BJ (cell line): ENCODE data around the gene TAPT1. TPM values are rescaled to one million over a fixed set of nuclear protein-coding genes. Genes with fewer than 3 reads are reported as not detected.

Experiments
- CTCF ChIA-PET: fragments of 350-600 bp; formaldehyde crosslinking; extraction: SDS; loops from one replicate; lab custom pipeline; 2021; ENCODE audit warnings: antibody characterized with exemption, inconsistent platforms; lab: Yijun Ruan, JAX
- POLR2A ChIA-PET: fragments of 300-600 bp; sonication (Branson Sonifier 250); formaldehyde crosslinking; extraction: SDS; loops from one replicate; lab custom pipeline; 2021; ENCODE audit warnings: antibody characterized with exemption; lab: Charles Lee
- DNase-seq: peaks from one replicate; pipeline ENCODE4 v3.0.0-alpha.2; 2011; ENCODE audit warnings: low read depth
- H3K27me3 ChIP-seq: 2 replicates; pipeline ENCODE4 v1.6.0; 2011; ENCODE audit warnings: low read length; ENCODE audit not compliant: control insufficient read depth, insufficient read depth
- H3K36me3 ChIP-seq: 2 replicates; pipeline ENCODE4 v1.5.1; 2011; ENCODE audit warnings: low read length; ENCODE audit not compliant: control insufficient read depth, insufficient read depth
- H3K4me3 ChIP-seq: 2 replicates; pipeline ENCODE4 v1.5.1; 2011; ENCODE audit warnings: low read depth, mild to moderate bottlenecking, control low read depth, low read length
- polyA plus RNA-seq: library from polyadenylated mRNA; depleted of rRNA; stranded (reverse); fragments of >200 nt; gene quantifications from 2 replicates; pipeline ENCODE4 v1.2.3, GENCODE V29; 2011
- TF ChIP-seq, protein P1 (sequence below): IDR thresholded peaks from 2 replicates; pipeline ENCODE4 v1.5.1; 2011; ENCODE audit warnings: low read depth, mild to moderate bottlenecking, control low read depth, inconsistent platforms, low read length, moderate library complexity; ENCODE audit not compliant: insufficient read depth

Gene TAPT1
- polyA plus RNA-seq, 1 experiment: 7.8 TPM

DNA sequence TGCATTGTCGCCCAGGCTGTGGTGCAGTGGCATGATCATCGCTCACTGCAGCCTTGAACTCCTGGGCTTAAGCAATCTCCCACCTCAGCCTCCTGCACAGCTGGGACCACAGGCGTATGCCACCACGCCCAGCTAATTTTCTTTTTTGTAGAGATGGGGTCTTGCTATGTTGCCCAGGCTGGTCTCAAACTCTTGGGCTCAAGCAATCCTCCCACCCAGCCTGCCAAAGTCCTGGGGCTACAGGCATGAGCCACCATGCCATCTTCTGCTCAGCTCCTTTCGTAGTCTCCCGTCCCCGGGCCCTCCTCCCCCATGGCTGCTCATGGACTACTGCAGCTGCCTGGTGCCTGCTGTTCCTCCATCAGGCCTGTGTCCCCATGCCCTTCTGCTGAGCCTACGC lies 58.1 kb downstream of the TAPT1 start:
- TF ChIP-seq, protein P1, sequence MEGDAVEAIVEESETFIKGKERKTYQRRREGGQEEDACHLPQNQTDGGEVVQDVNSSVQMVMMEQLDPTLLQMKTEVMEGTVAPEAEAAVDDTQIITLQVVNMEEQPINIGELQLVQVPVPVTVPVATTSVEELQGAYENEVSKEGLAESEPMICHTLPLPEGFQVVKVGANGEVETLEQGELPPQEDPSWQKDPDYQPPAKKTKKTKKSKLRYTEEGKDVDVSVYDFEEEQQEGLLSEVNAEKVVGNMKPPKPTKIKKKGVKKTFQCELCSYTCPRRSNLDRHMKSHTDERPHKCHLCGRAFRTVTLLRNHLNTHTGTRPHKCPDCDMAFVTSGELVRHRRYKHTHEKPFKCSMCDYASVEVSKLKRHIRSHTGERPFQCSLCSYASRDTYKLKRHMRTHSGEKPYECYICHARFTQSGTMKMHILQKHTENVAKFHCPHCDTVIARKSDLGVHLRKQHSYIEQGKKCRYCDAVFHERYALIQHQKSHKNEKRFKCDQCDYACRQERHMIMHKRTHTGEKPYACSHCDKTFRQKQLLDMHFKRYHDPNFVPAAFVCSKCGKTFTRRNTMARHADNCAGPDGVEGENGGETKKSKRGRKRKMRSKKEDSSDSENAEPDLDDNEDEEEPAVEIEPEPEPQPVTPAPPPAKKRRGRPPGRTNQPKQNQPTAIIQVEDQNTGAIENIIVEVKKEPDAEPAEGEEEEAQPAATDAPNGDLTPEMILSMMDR: no peak
- H3K4me3 ChIP-seq: no peak overlapping the region

DNA sequence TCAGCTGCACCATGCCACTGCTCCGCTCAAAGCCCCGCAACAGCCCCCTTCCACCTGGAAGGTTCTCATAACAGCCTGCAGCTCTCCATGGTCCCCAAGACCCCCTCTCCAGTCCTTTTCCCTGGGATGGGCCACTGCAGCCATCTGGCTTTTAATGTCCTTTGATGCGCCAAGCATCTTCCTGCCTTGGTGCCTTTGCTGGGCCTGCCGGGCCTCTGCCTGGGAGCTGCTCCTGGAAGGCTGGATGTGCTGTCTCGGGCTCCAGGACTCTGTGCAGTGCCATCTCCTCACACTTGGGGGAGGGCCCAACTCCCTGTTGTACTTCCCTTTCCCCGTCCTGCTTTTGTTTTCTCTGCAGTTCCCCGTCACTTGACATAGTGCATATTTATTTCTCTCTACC lies 60.3 kb downstream of the TAPT1 start:
- H3K4me3 ChIP-seq: no peak overlapping the region
- H3K27me3 ChIP-seq: no peaks in the 10 kb centered on the region
- TF ChIP-seq, protein P1: no peak
- POLR2A ChIA-PET: no interaction called here
- DNase-seq: no peak
- H3K36me3 ChIP-seq: peaks cover 2% of the 10 kb centered on the region
- CTCF ChIA-PET: no interaction called here

More for the DNA sequence above, 58.1 kb downstream of the TAPT1 start:
- Histone ChIP-seq H3K27me3 (no peaks in the 10 kb centered on the region), H3K36me3 (peaks cover 2% of the 10 kb centered on the region)
- ChIA-PET POLR2A (no interaction called here), CTCF (interaction anchor here (1.5 kb wide), 1 partner anchor 9 kb away, joined by 4 read pairs; no protein-coding TSS in a partner anchor)
- no peak for DNase-seq

DNA sequence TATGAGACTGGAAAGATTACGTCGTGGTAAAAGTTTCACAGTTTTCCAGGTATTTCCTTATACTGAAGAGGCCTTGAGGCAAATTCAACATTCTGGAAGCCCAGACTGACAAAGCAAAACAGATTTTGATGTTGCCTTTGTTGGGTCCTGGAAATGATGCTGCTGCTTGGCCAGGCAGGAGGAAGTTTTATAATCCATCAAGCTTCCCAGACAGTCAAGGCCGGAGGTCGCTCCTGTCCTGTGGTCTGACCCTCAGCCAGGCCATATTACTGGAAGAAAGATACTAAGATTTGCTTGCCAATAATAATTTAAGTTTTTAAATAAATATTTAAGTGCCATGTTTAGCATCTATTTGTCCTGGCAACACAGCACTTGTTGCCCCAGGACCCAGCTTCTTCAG lies 63.4 kb downstream of the TAPT1 start:
- TF ChIP-seq, protein P1: no peak
- H3K4me3 ChIP-seq: no peak overlapping the region
- POLR2A ChIA-PET: no interaction called here
- CTCF ChIA-PET: interaction anchor here (1.2 kb wide), 1 partner anchor 36 kb away, joined by 3 read pairs; no protein-coding TSS in a partner anchor
- no peak for DNase-seq
- H3K36me3 ChIP-seq: peaks cover 2% of the 10 kb centered on the region; the same call in 1 of the 2 replicates
- no peaks in the 10 kb centered on the region for H3K27me3 ChIP-seq

DNA sequence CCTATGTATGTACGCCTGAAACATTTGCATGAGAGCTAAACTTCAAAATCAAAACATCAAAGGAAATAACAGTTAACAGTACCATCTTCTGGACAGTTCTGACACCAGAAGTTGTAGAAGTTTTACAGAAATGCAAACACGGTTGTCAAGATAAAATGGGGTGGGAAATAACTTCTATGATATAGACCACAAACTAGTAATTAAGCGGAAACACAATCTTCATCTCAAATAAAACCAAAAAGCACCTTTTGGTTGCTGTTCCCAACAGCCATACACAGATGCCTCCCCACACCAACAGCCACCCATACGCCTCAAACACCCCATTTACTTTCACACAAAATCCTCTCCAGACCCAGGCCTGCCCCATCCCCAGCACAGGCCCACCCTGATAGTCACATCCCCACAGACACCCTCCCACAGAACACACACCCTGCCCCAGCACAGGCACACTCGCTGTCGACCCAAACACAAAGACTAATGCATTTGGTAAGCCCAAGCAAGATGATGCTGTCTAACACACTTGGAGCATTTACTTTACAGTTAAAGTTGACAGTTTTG lies 64.3 kb downstream of the TAPT1 start:
- no peak overlapping the region for H3K4me3 ChIP-seq
- TF ChIP-seq, protein P1: no peak
- peaks cover 2% of the 10 kb centered on the region; the same call in 1 of the 2 replicates for H3K36me3 ChIP-seq
- no peaks in the 10 kb centered on the region for H3K27me3 ChIP-seq
- DNase-seq: no peak
- POLR2A ChIA-PET: no interaction called here
- CTCF ChIA-PET: no interaction called here

DNA sequence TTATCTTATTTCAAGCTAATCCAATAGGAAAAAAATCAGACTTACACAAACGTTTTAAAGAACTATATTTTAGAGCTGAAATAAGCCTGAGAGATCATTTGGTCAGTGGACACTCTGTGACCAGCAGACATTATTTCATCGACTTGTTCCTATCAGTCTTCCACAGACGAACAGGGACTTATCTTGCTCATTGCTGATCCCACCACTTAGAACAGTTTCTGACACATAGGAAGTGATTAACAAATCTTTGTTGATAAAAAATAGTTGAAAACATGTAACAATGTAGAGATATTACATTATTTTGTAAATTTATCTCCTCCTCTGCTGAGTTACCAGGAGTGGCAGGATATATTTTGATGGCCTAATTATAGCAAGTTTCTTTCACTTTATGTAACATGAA lies 65.8 kb downstream of the TAPT1 start:
- ChIA-PET CTCF (no interaction called here), POLR2A (no interaction called here)
- DNase-seq: no peak
- Histone ChIP-seq H3K27me3 (no peaks in the 10 kb centered on the region), H3K4me3 (no peak overlapping the region), H3K36me3 (peaks cover 2% of the 10 kb centered on the region; the same call in 1 of the 2 replicates)
- TF ChIP-seq, protein P1: no peak
